Trophoblast cell (in vitro differentiated cells and primary cell): ENCODE data around the gene FIGNL2.
"Not testable (repeated sequence)": the region's sequence is repeated elsewhere in the genome, so short reads cannot be mapped to it uniquely, and the experiment has no call there.

Experiments
- DNase-seq, 2 donors: peaks; one replicate each; pipeline ENCODE4 v3.0.0-alpha.2; 2016
- H2AFZ ChIP-seq: 2 replicates; pipeline ENCODE4 v1.6.1; 2013; ENCODE audit warnings: low read length, moderate library complexity, mild to moderate bottlenecking; ENCODE audit not compliant: insufficient read depth, poor library complexity
- H2AK5ac ChIP-seq: 2 replicates; pipeline ENCODE4 v1.6.1; 2013; ENCODE audit warnings: mild to moderate bottlenecking, low read length
- H2BK120ac ChIP-seq: 2 replicates; pipeline ENCODE4 v1.6.1; 2013; ENCODE audit warnings: low read length, mild to moderate bottlenecking, moderate library complexity; ENCODE audit not compliant: insufficient read depth, poor library complexity
- H2BK12ac ChIP-seq: 2 replicates; pipeline ENCODE4 v1.6.1; 2013; ENCODE audit warnings: mild to moderate bottlenecking, low read length, moderate library complexity
- H2BK5ac ChIP-seq: 2 replicates; pipeline ENCODE4 v1.6.1; 2013; ENCODE audit warnings: low read length, low read depth, moderate library complexity, mild to moderate bottlenecking; ENCODE audit not compliant: poor library complexity
- H3K14ac ChIP-seq: 2 replicates; pipeline ENCODE4 v1.6.1; 2013; ENCODE audit warnings: mild to moderate bottlenecking, low read length
- H3K18ac ChIP-seq: 2 replicates; pipeline ENCODE4 v1.6.1; 2013; ENCODE audit warnings: mild to moderate bottlenecking, low read length
- H3K23ac ChIP-seq: 2 replicates; pipeline ENCODE4 v1.6.1; 2013; ENCODE audit warnings: low read length
- H3K27ac ChIP-seq: 2 replicates; pipeline ENCODE4 v1.5.1; 2013; ENCODE audit warnings: low read depth, mild to moderate bottlenecking, inconsistent platforms, low read length, moderate library complexity
- H3K27me3 ChIP-seq: 2 replicates; pipeline ENCODE4 v1.6.1; 2013; ENCODE audit warnings: inconsistent platforms, mild to moderate bottlenecking, low read length, moderate library complexity; ENCODE audit not compliant: insufficient read depth
- H3K36me3 ChIP-seq, 2 experiments: 1 replicate in 1 of 2; 2 replicates in 1 of 2; pipeline ENCODE4 v1.6.1; 2013; ENCODE audit warnings: low read length in 2 of 2, mild to moderate bottlenecking in 2 of 2, moderate library complexity in 1 of 2; ENCODE audit not compliant: insufficient read depth in 2 of 2, control insufficient read depth in 1 of 2
- H3K4ac ChIP-seq: 2 replicates; pipeline ENCODE4 v1.6.1; 2013; ENCODE audit warnings: low read depth, mild to moderate bottlenecking, low read length, moderate library complexity
- H3K4me1 ChIP-seq, 2 experiments: 1 replicate in 1 of 2; 2 replicates in 1 of 2; pipeline ENCODE4 v1.6.1; 2013; ENCODE audit warnings: low read length in 2 of 2, mild to moderate bottlenecking in 2 of 2, moderate library complexity in 1 of 2; ENCODE audit not compliant: insufficient read depth in 2 of 2, control insufficient read depth in 1 of 2
- H3K4me2 ChIP-seq: 2 replicates; pipeline ENCODE4 v1.6.1; 2013; ENCODE audit warnings: inconsistent platforms, mild to moderate bottlenecking, low read length, moderate library complexity
- H3K4me3 ChIP-seq: 2 replicates; pipeline ENCODE4 v1.5.1; 2013; ENCODE audit warnings: mild to moderate bottlenecking, low read depth, low read length, inconsistent platforms
- H3K79me1 ChIP-seq: one replicate; pipeline ENCODE4 v1.6.1; 2013; ENCODE audit warnings: low read length
- H3K79me2 ChIP-seq: 2 replicates; pipeline ENCODE4 v1.6.1; 2013; ENCODE audit warnings: low read length, mild to moderate bottlenecking; ENCODE audit not compliant: control insufficient read depth, insufficient read depth, poor library complexity
- H3K9ac ChIP-seq: 2 replicates; pipeline ENCODE4 v1.6.1; 2013; ENCODE audit warnings: mild to moderate bottlenecking, low read length
- H3K9me3 ChIP-seq: 2 replicates; pipeline ENCODE4 v1.6.1; 2013; ENCODE audit warnings: low read depth, mild to moderate bottlenecking, control low read depth, inconsistent platforms, low read length; ENCODE audit not compliant: insufficient read depth
- H4K12ac ChIP-seq: 2 replicates; pipeline ENCODE4 v1.6.1; 2013; ENCODE audit warnings: low read depth, mild to moderate bottlenecking, low read length, moderate library complexity
- H4K8ac ChIP-seq: 2 replicates; pipeline ENCODE4 v1.6.1; 2013; ENCODE audit warnings: low read depth, mild to moderate bottlenecking, low read length, moderate library complexity
- H4K91ac ChIP-seq: one replicate; pipeline ENCODE4 v1.6.1; 2013; ENCODE audit warnings: low read depth, mild to moderate bottlenecking, low read length, moderate library complexity
- WGBS: extraction: QIAGEN DNeasy Blood & Tissue Kit; methylation state at CpG from one replicate; pipeline ENCODE4 v1.1.7; 2013; ENCODE audit warnings: missing lambda C conversion rate; ENCODE audit not compliant: insufficient read length, insufficient coverage; ENCODE audit errors: extremely low coverage; 5-methylcytosine and 5-hydroxymethylcytosine counted together

FIGNL2 gene

GRCh38 chr12:51831817-51832216, 16.7 kb downstream of the FIGNL2 start:
- not testable (repeated sequence) for H4K12ac ChIP-seq, H3K18ac ChIP-seq, H3K9ac ChIP-seq, H3K4ac ChIP-seq, H3K14ac ChIP-seq, H3K9me3 ChIP-seq, H4K8ac ChIP-seq, H4K91ac ChIP-seq, H3K23ac ChIP-seq, H2AK5ac ChIP-seq, H3K79me2 ChIP-seq, DNase-seq, H2BK120ac ChIP-seq, H2BK5ac ChIP-seq, H2BK12ac ChIP-seq, H3K79me1 ChIP-seq, H3K27ac ChIP-seq, H2AFZ ChIP-seq, H3K27me3 ChIP-seq, H3K4me3 ChIP-seq, H3K4me2 ChIP-seq
- no CpG with 5 or more reads among the region's 5 CpGs for WGBS
- Histone ChIP-seq H3K4me1 (peaks cover 27 to 36% of the 10 kb centered on the region in 2 experiments), H3K36me3 (peaks cover 4 to 13% of the 10 kb centered on the region in 2 experiments)

- Histone ChIP-seq H3K9me3 (no peaks in the 10 kb centered on the region), H4K12ac (no peak overlapping the region), H3K27ac (no peak overlapping the region), H3K9ac (no peak overlapping the region), H3K4ac (no peak overlapping the region), H3K14ac (no peak overlapping the region), H3K79me2 (peaks cover 6% of the 10 kb centered on the region), H3K23ac (no peak overlapping the region), H3K27me3 (no peaks in the 10 kb centered on the region), H2BK120ac (no peak overlapping the region), H3K18ac (no peak overlapping the region), H2AK5ac (no peak overlapping the region), H3K4me2 (no peak overlapping the region), H2AFZ (no peak overlapping the region), H3K36me3 (peaks cover 4 to 10% of the 10 kb centered on the region in 2 experiments), H3K4me1 (peaks cover 24 to 29% of the 10 kb centered on the region in 2 experiments), H3K4me3 (no peak overlapping the region), H4K91ac (no peak overlapping the region), H4K8ac (no peak overlapping the region), H2BK5ac (no peak overlapping the region), H3K79me1 (peaks cover 7% of the 10 kb centered on the region), H2BK12ac (no peak overlapping the region)
- WGBS: no CpG with 5 or more reads among the region's 1 CpG
- no peak for DNase-seq
These were observed 18.9 kb downstream of the FIGNL2 start for GRCh38 chr12:51829641-51830040.

- peaks cover 0 to 14% of the 10 kb centered on the region in 2 experiments for H3K36me3 ChIP-seq
- no peaks in the 10 kb centered on the region for H3K27me3 ChIP-seq
- H2BK12ac ChIP-seq: no peak overlapping the region
- no peak for DNase-seq
- H2BK5ac ChIP-seq: no peak overlapping the region
- peaks cover 24 to 29% of the 10 kb centered on the region in 2 experiments for H3K4me1 ChIP-seq
- no peak overlapping the region for H4K12ac ChIP-seq
- peaks cover 4% of the 10 kb centered on the region for H3K79me2 ChIP-seq
- no CpG with 5 or more reads among the region's 5 CpGs for WGBS
- no peak overlapping the region for H3K4me3 ChIP-seq
- H4K91ac ChIP-seq: peak overlapping the region; percentile 3
- peak overlapping the region; percentile 29 for H3K27ac ChIP-seq
- H3K79me1 ChIP-seq: peaks cover 7% of the 10 kb centered on the region
- peak overlapping the region; percentile 39 for H3K4ac ChIP-seq
- H4K8ac ChIP-seq: no peak overlapping the region
- no peak overlapping the region for H3K4me2 ChIP-seq
- no peak overlapping the region for H2AFZ ChIP-seq
- H2BK120ac ChIP-seq: no peak overlapping the region
- no peaks in the 10 kb centered on the region for H3K9me3 ChIP-seq
- peak overlapping the region; percentile 5 for H3K14ac ChIP-seq
- H3K18ac ChIP-seq: no peak overlapping the region
- no peak overlapping the region for H2AK5ac ChIP-seq
- H3K23ac ChIP-seq: no peak overlapping the region
- no peak overlapping the region for H3K9ac ChIP-seq
These were observed 19.5 kb downstream of the FIGNL2 start for GRCh38 chr12:51829011-51829481.

GRCh38 chr12:51827925-51828818, 20.3 kb downstream of the FIGNL2 start:
- H3K36me3 ChIP-seq: peaks cover 4 to 14% of the 10 kb centered on the region in 2 experiments
- H4K12ac ChIP-seq: no peak overlapping the region
- H3K27me3 ChIP-seq: no peaks in the 10 kb centered on the region
- H2BK5ac ChIP-seq: peak overlapping the region; percentile 26
- no peak overlapping the region for H4K8ac ChIP-seq
- peaks cover 4% of the 10 kb centered on the region for H3K79me2 ChIP-seq
- no peak overlapping the region for H3K9ac ChIP-seq
- H3K18ac ChIP-seq: peak overlapping the region; percentile 51
- WGBS: no CpG with 5 or more reads among the region's 11 CpGs
- peak overlapping the region; percentile 6 for H3K4me3 ChIP-seq
- H4K91ac ChIP-seq: peak overlapping the region; percentile 20
- H2AK5ac ChIP-seq: no peak overlapping the region
- peak overlapping the region; percentile 67 for H3K27ac ChIP-seq
- H3K9me3 ChIP-seq: no peaks in the 10 kb centered on the region
- no peak overlapping the region for H3K23ac ChIP-seq
- H3K4me1 ChIP-seq: peaks cover 24 to 29% of the 10 kb centered on the region in 2 experiments
- H3K14ac ChIP-seq: no peak overlapping the region
- H3K4me2 ChIP-seq: no peak overlapping the region
- no peak for DNase-seq
- no peak overlapping the region for H3K4ac ChIP-seq
- no peak overlapping the region for H2BK12ac ChIP-seq
- peak overlapping the region; percentile 68 for H2BK120ac ChIP-seq
- H2AFZ ChIP-seq: no peak overlapping the region
- H3K79me1 ChIP-seq: peaks cover 7% of the 10 kb centered on the region
